ENCODE measurements around the gene LIX1L. TPM values are rescaled to one million over a fixed set of nuclear protein-coding genes. Genes with fewer than 3 reads are reported as not detected.

Gene LIX1L
- total and polyA plus RNA-seq, 2 donors (not counting 1 experiment from before 2014, with no cell fraction given): 14.4 to 31.7 TPM

GRCh38 chr1:146001709-146002108 lies 43.9 kb upstream of the LIX1L start:
- TF ChIP-seq CTCF (IDR thresholded peaks at IDR 0.05): no peak
- no peak for TF ChIP-seq EZH2 (IDR thresholded peaks at IDR 0.05; ENCODE audit: borderline replicate concordance, insufficient read depth, low read depth, low read length, poor library complexity, severe bottlenecking)
- Histone ChIP-seq H3K27ac (ENCODE audit: low read length in 2 of 2) (peak overlapping the region in 1 of 2 donors; percentile 61), H3K9ac (ENCODE audit: low read length) (no peak overlapping the region), H4K20me1 (ENCODE audit: control insufficient read depth, insufficient read depth, low read length, poor library complexity, severe bottlenecking) (no peaks in the 10 kb centered on the region), H3K4me3 (ENCODE audit: control extremely low read depth in 1 of 5, extremely low read depth in 1 of 5, insufficient read depth in 1 of 5, low read depth in 2 of 5, low read length in 4 of 5) (no peak overlapping the region), H2AFZ (ENCODE audit: insufficient read depth, low read depth, low read length, poor library complexity, severe bottlenecking) (no peak overlapping the region), H3K79me2 (ENCODE audit: control insufficient read depth, insufficient read depth, low read length) (peaks cover 27% of the 10 kb centered on the region), H3K36me3 (replicated peaks in 1 of 2; ENCODE audit: control extremely low read depth in 1 of 2, control insufficient read depth in 1 of 2, extremely low read depth in 1 of 2, insufficient read depth in 2 of 2, low read length in 1 of 2) (no peaks in the 10 kb centered on the region), H3K4me1 (ENCODE audit: control insufficient read depth in 2 of 2, insufficient read depth in 2 of 2, low read length in 2 of 2) (peaks cover 47 to 54% of the 10 kb centered on the region in 2 donors), H3K4me2 (replicated peaks; ENCODE audit: low read depth, low read length, poor library complexity, severe bottlenecking) (peak overlapping the region; percentile 32), H3K27me3 (replicated peaks in 1 of 4; ENCODE audit: control extremely low read depth in 1 of 4, control insufficient read depth in 3 of 4, insufficient read depth in 4 of 4, low read length in 3 of 4) (no peaks in the 10 kb centered on the region), H3K9me3 (ENCODE audit: control extremely low read depth in 1 of 3, control insufficient read depth in 2 of 3, insufficient read depth in 1 of 3, low read length in 2 of 3) (no peaks in the 10 kb centered on the region)
- Mint-ChIP-seq H3K9me3 (ENCODE audit: insufficient read depth) (no peaks in the 10 kb centered on the region), H3K4me1 (peaks cover 60% of the 10 kb centered on the region), H3K27ac (peak overlapping the region; percentile 62), H3K27me3 (no peaks in the 10 kb centered on the region), H3K4me3 (no peak overlapping the region)
- ChIA-PET POLR2A (interaction anchor here (0.6 to 1.9 kb wide), 4 partner anchors 13 to 1437 kb away, joined by 3 to 14 read pairs (median 4); partner anchors contain the start of gene LIX1L), CTCF (interaction anchor here (1.3 to 4.2 kb wide), 3 partner anchors 8 to 29 kb away, joined by 3 to 46 read pairs (median 4); no protein-coding TSS in a partner anchor)
- DNase-seq: no peak
- no peak for ATAC-seq (ENCODE audit: low read depth)
- WGBS (ENCODE audit: insufficient coverage): 100% methylated on average over 1 of the region's 2 CpGs
- intact Hi-C loops (cut with micrococcal nuclease): no loop called here

- Histone ChIP-seq H2AFZ (ENCODE audit: insufficient read depth, low read depth, low read length, poor library complexity, severe bottlenecking) (peak overlapping the region; percentile 0), H3K79me2 (ENCODE audit: control insufficient read depth, insufficient read depth, low read length) (peaks cover 32% of the 10 kb centered on the region), H3K4me2 (replicated peaks; ENCODE audit: low read depth, low read length, poor library complexity, severe bottlenecking) (peak overlapping the region; percentile 80), H3K9me3 (ENCODE audit: control extremely low read depth in 1 of 3, control insufficient read depth in 2 of 3, insufficient read depth in 1 of 3, low read length in 2 of 3) (no peaks in the 10 kb centered on the region), H3K27ac (ENCODE audit: low read length in 2 of 2) (peak overlapping the region; percentile 82 to 96), H3K9ac (ENCODE audit: low read length) (peak overlapping the region; percentile 27), H3K36me3 (replicated peaks in 1 of 2; ENCODE audit: control extremely low read depth in 1 of 2, control insufficient read depth in 1 of 2, extremely low read depth in 1 of 2, insufficient read depth in 2 of 2, low read length in 1 of 2) (peaks cover 5 to 17% of the 10 kb centered on the region in 2 experiments), H3K4me1 (ENCODE audit: control insufficient read depth in 2 of 2, insufficient read depth in 2 of 2, low read length in 2 of 2) (peaks cover 34 to 43% of the 10 kb centered on the region in 2 donors), H3K27me3 (replicated peaks in 1 of 4; ENCODE audit: control extremely low read depth in 1 of 4, control insufficient read depth in 3 of 4, insufficient read depth in 4 of 4, low read length in 3 of 4) (no peaks in the 10 kb centered on the region), H4K20me1 (ENCODE audit: control insufficient read depth, insufficient read depth, low read length, poor library complexity, severe bottlenecking) (peaks cover 18% of the 10 kb centered on the region), H3K4me3 (ENCODE audit: control extremely low read depth in 1 of 5, extremely low read depth in 1 of 5, insufficient read depth in 1 of 5, low read depth in 2 of 5, low read length in 4 of 5) (peak overlapping the region; percentile 4 to 34 (median 17))
- no peaks in the 10 kb centered on the region for H3K27me3 Mint-ChIP-seq
- H3K27ac Mint-ChIP-seq: peak overlapping the region; percentile 100
- peak; percentile 64 for DNase-seq
- POLR2A ChIA-PET: interaction anchor here (1.2 to 12.1 kb wide), 2 partner anchors 21 to 141 kb away, joined by 3 to 131 read pairs; partner anchors contain the start of gene PIAS3
- peak overlapping the region; percentile 52 for H3K4me3 Mint-ChIP-seq
- 35% methylated on average over 3 of the region's 5 CpGs for WGBS (ENCODE audit: insufficient coverage)
- H3K9me3 Mint-ChIP-seq (ENCODE audit: insufficient read depth): no peaks in the 10 kb centered on the region
- peaks cover 53% of the 10 kb centered on the region for H3K4me1 Mint-ChIP-seq
- ATAC-seq (ENCODE audit: low read depth): peak; percentile 28
- CTCF ChIA-PET: interaction anchor here (11.7 kb wide), 1 partner anchor 19 kb away, joined by 207 read pairs; no protein-coding TSS in a partner anchor
- TF ChIP-seq CTCF (IDR thresholded peaks at IDR 0.05) (no peak), EZH2 (IDR thresholded peaks at IDR 0.05; ENCODE audit: borderline replicate concordance, insufficient read depth, low read depth, low read length, poor library complexity, severe bottlenecking) (no peak)
- intact Hi-C loops (cut with micrococcal nuclease): loop anchor here (5.0 kb wide), 1 partner anchor 142 kb away; the partner anchor contains the start of gene PIAS3
Observed at GRCh38 chr1:145999321-146000024, 41.7 kb upstream of the LIX1L start.
